Osteoblast (primary cell): Measurements from ENCODE around the gene COL3A1. TPM values are rescaled to one million over a fixed set of nuclear protein-coding genes. Genes with fewer than 3 reads are reported as not detected.

ENCODE experiments used
- DNase-seq: peaks from one replicate; pipeline ENCODE4 v3.0.0; 2011; ENCODE audit warnings: low spot score, mixed read lengths; ENCODE audit not compliant: insufficient read length; ENCODE audit errors: missing footprints
- H2AFZ ChIP-seq: 2 replicates; pipeline ENCODE4 v1.6.0; 2011; ENCODE audit warnings: mild to moderate bottlenecking, low read length
- H3K27ac ChIP-seq: 2 replicates; pipeline ENCODE4 v1.5.1; 2011; ENCODE audit warnings: mild to moderate bottlenecking, low read depth, low read length, moderate library complexity
- H3K27me3 ChIP-seq: 2 replicates; pipeline ENCODE4 v1.6.0; 2012; ENCODE audit warnings: mild to moderate bottlenecking, control low read depth, inconsistent platforms, low read length, moderate library complexity; ENCODE audit not compliant: insufficient read depth
- H3K36me3 ChIP-seq: 2 replicates; pipeline ENCODE4 v1.5.1; 2011; ENCODE audit warnings: mild to moderate bottlenecking, low read length, control low read depth, moderate library complexity; ENCODE audit not compliant: insufficient read depth
- H3K4me1 ChIP-seq: 2 replicates; pipeline ENCODE4 v1.5.1; 2011; ENCODE audit warnings: mild to moderate bottlenecking, low read length, control low read depth, moderate library complexity; ENCODE audit not compliant: insufficient read depth
- H3K4me2 ChIP-seq: 2 replicates; pipeline ENCODE4 v1.6.0; 2011; ENCODE audit warnings: mild to moderate bottlenecking, low read length; ENCODE audit not compliant: insufficient read depth
- H3K4me3 ChIP-seq: fragments of 200-600 bp; sonication (generic); 3 replicates; pipeline ENCODE4 v1.5.1; 2012; ENCODE audit warnings: mild to moderate bottlenecking, low read length, inconsistent platforms; ENCODE audit not compliant: insufficient read depth
- H3K79me2 ChIP-seq: 2 replicates; pipeline ENCODE4 v1.6.0; 2012; ENCODE audit warnings: mild to moderate bottlenecking, low read length, control low read depth, inconsistent platforms; ENCODE audit not compliant: insufficient read depth
- H3K9me3 ChIP-seq: 2 replicates; pipeline ENCODE4 v1.5.1; 2011; ENCODE audit warnings: low read depth, low read length, control low read depth
- H4K20me1 ChIP-seq: 2 replicates; pipeline ENCODE4 v1.6.0; 2012; ENCODE audit warnings: mild to moderate bottlenecking, low read length, control low read depth; ENCODE audit not compliant: insufficient read depth
- CTCF ChIP-seq: IDR thresholded peaks from 2 replicates; pipeline ENCODE4 v1.5.1; 2011; ENCODE audit warnings: mild to moderate bottlenecking, low read depth, low read length, moderate library complexity; ENCODE audit errors: extremely low read depth
- total RNA-seq: library from RNA; depleted of rRNA; stranded (reverse); fragments of >200 nt; gene quantifications from 2 replicates; pipeline ENCODE4 v1.2.3, GENCODE V29; 2012

The COL3A1 gene
- total RNA-seq, 1 donor, result 5,672 TPM

GRCh38 chr2:189037518-189037917 is 63.3 kb downstream of the COL3A1 start:
- H3K4me2 ChIP-seq, result no peak overlapping the region
- no peaks in the 10 kb centered on the region for H4K20me1 ChIP-seq
- peak; percentile 57 for DNase-seq
- H3K27me3 ChIP-seq, result no peaks in the 10 kb centered on the region
- no peak overlapping the region for H3K27ac ChIP-seq
- peaks cover 7% of the 10 kb centered on the region for H3K4me1 ChIP-seq
- no peak overlapping the region for H3K4me3 ChIP-seq
- H3K9me3 ChIP-seq, result no peaks in the 10 kb centered on the region
- H3K79me2 ChIP-seq, result no peaks in the 10 kb centered on the region
- H2AFZ ChIP-seq, result no peak overlapping the region
- peaks cover 85% of the 10 kb centered on the region for H3K36me3 ChIP-seq
- no peak for TF ChIP-seq CTCF

GRCh38 chr2:189045836-189046235 is 71.7 kb downstream of the COL3A1 start:
- H3K27ac ChIP-seq, result no peak overlapping the region
- peaks cover 93% of the 10 kb centered on the region for H3K36me3 ChIP-seq
- no peak for TF ChIP-seq CTCF
- H3K4me1 ChIP-seq, result no peaks in the 10 kb centered on the region
- H4K20me1 ChIP-seq, result no peaks in the 10 kb centered on the region
- H3K9me3 ChIP-seq, result no peaks in the 10 kb centered on the region
- no peaks in the 10 kb centered on the region for H3K79me2 ChIP-seq
- no peak for DNase-seq
- H3K4me2 ChIP-seq, result no peak overlapping the region
- H3K4me3 ChIP-seq, result no peak overlapping the region
- no peak overlapping the region for H2AFZ ChIP-seq
- no peaks in the 10 kb centered on the region for H3K27me3 ChIP-seq

- Histone ChIP-seq H4K20me1 (no peaks in the 10 kb centered on the region), H3K27me3 (no peaks in the 10 kb centered on the region), H3K4me2 (no peak overlapping the region), H3K36me3 (peaks cover 93% of the 10 kb centered on the region), H3K9me3 (no peaks in the 10 kb centered on the region), H2AFZ (no peak overlapping the region), H3K27ac (no peak overlapping the region), H3K4me1 (no peaks in the 10 kb centered on the region), H3K79me2 (no peaks in the 10 kb centered on the region), H3K4me3 (no peak overlapping the region)
- no peak for TF ChIP-seq CTCF
- DNase-seq, result no peak
These were observed 72.1 kb downstream of the COL3A1 start for GRCh38 chr2:189046320-189046719.

GRCh38 chr2:189047171-189047888 is 73.2 kb downstream of the COL3A1 start:
- no peak for TF ChIP-seq CTCF
- H3K4me3 ChIP-seq, result no peak overlapping the region
- DNase-seq, result no peak
- H4K20me1 ChIP-seq, result no peaks in the 10 kb centered on the region
- no peaks in the 10 kb centered on the region for H3K4me1 ChIP-seq
- H2AFZ ChIP-seq, result no peak overlapping the region
- H3K9me3 ChIP-seq, result no peaks in the 10 kb centered on the region
- no peaks in the 10 kb centered on the region for H3K27me3 ChIP-seq
- H3K79me2 ChIP-seq, result no peaks in the 10 kb centered on the region
- H3K4me2 ChIP-seq, result no peak overlapping the region
- H3K36me3 ChIP-seq, result peaks cover 95% of the 10 kb centered on the region
- no peak overlapping the region for H3K27ac ChIP-seq
